CD4-positive, alpha-beta T cell treated with Interleukin-12 subunit alpha and Interleukin-12 subunit beta, for 1 hour (primary cell): ENCODE measurements around the gene EVI2A.

ENCODE experiments used
- DNase-seq: peaks from one replicate; pipeline ENCODE4 v3.0.0-alpha.2; 2020

The EVI2A gene

DNA sequence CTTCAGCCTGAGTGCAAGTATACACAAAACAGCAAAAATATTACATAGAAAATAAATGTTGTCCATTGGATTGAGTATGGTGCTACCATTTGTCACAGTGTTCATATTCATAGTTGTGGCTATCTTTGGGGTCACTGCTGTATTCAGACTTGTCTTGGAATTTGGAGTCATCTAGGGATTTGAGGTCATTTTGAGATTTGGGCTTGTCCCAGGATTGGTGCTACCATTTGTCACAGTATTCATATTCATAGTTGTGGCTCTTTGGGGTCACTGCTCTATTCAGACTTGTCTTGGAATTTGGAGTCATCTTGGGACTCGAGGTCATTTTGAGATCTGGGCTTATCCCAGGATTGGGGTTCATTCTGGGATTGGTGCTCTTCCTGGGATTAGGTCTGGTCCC, 49.2 kb downstream of the EVI2A start:
- DNase-seq, result no peak

DNA sequence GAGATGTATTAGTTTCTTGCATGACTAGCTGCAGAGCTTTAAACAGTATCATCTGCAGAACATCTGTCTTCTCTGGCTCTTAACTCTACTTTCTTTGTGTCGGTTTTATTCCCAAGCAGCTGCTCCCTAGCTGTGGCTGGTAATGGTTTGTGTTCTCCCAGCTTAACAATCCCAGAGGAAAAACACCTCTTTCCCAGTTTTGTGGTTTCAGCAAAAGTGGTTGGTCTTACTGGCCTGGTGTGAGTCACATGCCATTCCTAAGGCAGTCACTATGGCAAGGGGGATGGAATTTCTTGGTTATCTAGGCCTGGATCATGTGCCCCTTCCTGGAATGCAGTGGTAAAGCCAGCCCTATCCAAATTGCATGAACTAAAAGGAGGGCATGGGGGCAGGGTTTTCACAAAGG, 51.8 kb downstream of the EVI2A start:
- DNase-seq, result no peak

DNA sequence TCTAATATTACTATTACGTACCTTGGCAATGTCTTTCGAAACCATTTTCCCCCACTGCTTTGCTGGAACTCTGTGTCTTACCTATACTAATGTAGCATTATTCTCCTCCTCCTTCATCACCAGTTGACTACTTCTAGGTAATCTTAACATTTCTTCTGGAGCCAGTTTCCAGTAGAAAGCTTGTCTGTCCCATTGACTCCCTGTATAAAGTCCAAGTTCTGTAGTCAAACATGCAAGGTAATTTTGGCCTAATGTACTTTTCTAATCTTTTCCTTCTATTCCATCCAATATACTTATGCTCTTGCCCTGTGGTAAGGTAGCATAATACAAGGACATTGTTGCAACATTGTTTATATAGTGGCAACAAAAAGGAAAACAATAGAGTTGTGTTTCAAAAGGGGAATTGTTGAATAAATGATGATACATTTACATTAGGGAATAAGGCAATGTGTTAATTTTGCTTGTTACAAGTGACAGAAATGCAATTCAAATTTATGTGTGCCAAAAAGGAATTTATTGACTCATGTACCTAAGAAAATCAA, 52.3 kb downstream of the EVI2A start:
- no peak for DNase-seq
